Mesenchymal stem cell (in vitro differentiated cells and primary cell): ENCODE data around the gene PHF19.

Source experiments
- DNase-seq: peaks from one replicate; pipeline ENCODE4 v3.0.0-alpha.2; 2013
- H2AFZ ChIP-seq: one replicate; pipeline ENCODE4 v1.6.1; 2013; ENCODE audit warnings: low read depth, mild to moderate bottlenecking, control low read depth, inconsistent platforms, low read length, moderate library complexity
- H2AK5ac ChIP-seq: 2 replicates; pipeline ENCODE4 v1.6.1; 2013; ENCODE audit warnings: low read length, moderate library complexity, mild to moderate bottlenecking, inconsistent platforms; ENCODE audit not compliant: severe bottlenecking
- H2BK120ac ChIP-seq: one replicate; pipeline ENCODE4 v1.6.1; 2013; ENCODE audit warnings: low read depth, mild to moderate bottlenecking, inconsistent platforms, low read length, moderate library complexity
- H2BK12ac ChIP-seq, 2 experiments: one replicate each; pipeline ENCODE4 v1.6.1; 2013; ENCODE audit warnings: inconsistent platforms in 2 of 2, low read length in 2 of 2, mild to moderate bottlenecking in 2 of 2, moderate library complexity in 2 of 2, control low read depth in 1 of 2
- H2BK15ac ChIP-seq: one replicate; pipeline ENCODE4 v1.6.1; 2013; ENCODE audit warnings: mild to moderate bottlenecking, low read depth, inconsistent platforms; ENCODE audit not compliant: poor library complexity, severe bottlenecking
- H2BK5ac ChIP-seq: 2 replicates; pipeline ENCODE4 v1.6.1; 2013; ENCODE audit warnings: low read depth, mild to moderate bottlenecking, low read length, control low read depth, inconsistent platforms; ENCODE audit not compliant: poor library complexity, severe bottlenecking
- H3K14ac ChIP-seq, 2 experiments: one replicate each; pipeline ENCODE4 v1.6.1; 2013; ENCODE audit warnings: inconsistent platforms in 2 of 2, low read length in 2 of 2, control low read depth in 1 of 2, mild to moderate bottlenecking in 1 of 2, moderate library complexity in 1 of 2
- H3K18ac ChIP-seq, 2 experiments: one replicate each; pipeline ENCODE4 v1.6.1; 2013; ENCODE audit warnings: inconsistent platforms in 2 of 2, low read length in 2 of 2, control low read depth in 1 of 2, low read depth in 1 of 2, mild to moderate bottlenecking in 1 of 2
- H3K23ac ChIP-seq, 2 experiments: one replicate each; pipeline ENCODE4 v1.6.1; 2013; ENCODE audit warnings: inconsistent platforms in 2 of 2, low read length in 2 of 2, mild to moderate bottlenecking in 2 of 2, moderate library complexity in 2 of 2, control low read depth in 1 of 2
- H3K27ac ChIP-seq: 2 replicates; pipeline ENCODE4 v1.5.1; 2013; ENCODE audit warnings: mild to moderate bottlenecking, moderate library complexity, low read length, control low read depth, inconsistent platforms; ENCODE audit not compliant: poor library complexity, severe bottlenecking
- H3K27me3 ChIP-seq, 2 experiments: 2 replicates each; pipeline versions ENCODE4 v1.6.1 to v1.7.0; 2013; ENCODE audit warnings: low read length in 2 of 2, mild to moderate bottlenecking in 2 of 2, moderate library complexity in 2 of 2, control low read depth in 1 of 2, inconsistent platforms in 1 of 2; ENCODE audit not compliant: control insufficient read depth in 1 of 2, insufficient read depth in 1 of 2
- H3K36me3 ChIP-seq, 2 experiments: 2 replicates each; pipeline versions ENCODE4 v1.6.1 to v1.7.0; 2013; ENCODE audit warnings: low read length in 2 of 2, control low read depth in 1 of 2, inconsistent platforms in 1 of 2, low read depth in 1 of 2, mild to moderate bottlenecking in 1 of 2; ENCODE audit not compliant: insufficient read depth in 2 of 2, control insufficient read depth in 1 of 2
- H3K4ac ChIP-seq, 2 experiments: one replicate each; pipeline ENCODE4 v1.6.1; 2013; ENCODE audit warnings: inconsistent platforms in 2 of 2, low read length in 2 of 2, mild to moderate bottlenecking in 2 of 2, moderate library complexity in 2 of 2, control low read depth in 1 of 2, low read depth in 1 of 2
- H3K4me1 ChIP-seq: 2 replicates; pipeline ENCODE4 v1.6.1; 2013; ENCODE audit warnings: low read depth, low read length, control low read depth; ENCODE audit not compliant: control insufficient read depth, insufficient read depth
- H3K4me2 ChIP-seq: 2 replicates; pipeline ENCODE4 v1.6.1; 2013; ENCODE audit warnings: low read length, mild to moderate bottlenecking, inconsistent platforms; ENCODE audit not compliant: poor library complexity, severe bottlenecking
- H3K4me3 ChIP-seq, 2 experiments: 2 replicates each; pipeline versions ENCODE4 v1.5.1 to v1.7.0; 2013; ENCODE audit warnings: low read length in 2 of 2, mild to moderate bottlenecking in 2 of 2, control low read depth in 1 of 2, low read depth in 1 of 2; ENCODE audit not compliant: insufficient read depth in 1 of 2
- H3K79me1 ChIP-seq: replicated peaks from 2 replicates; pipeline ENCODE4 v1.6.1; 2013; ENCODE audit warnings: mild to moderate bottlenecking, control low read depth, low read length, inconsistent platforms; ENCODE audit not compliant: poor library complexity, severe bottlenecking
- H3K9ac ChIP-seq: 2 replicates; pipeline ENCODE4 v1.7.0; 2013; ENCODE audit warnings: mild to moderate bottlenecking, low read length, moderate library complexity
- H3K9me3 ChIP-seq: 2 replicates; pipeline ENCODE4 v1.7.0; 2013; ENCODE audit warnings: mild to moderate bottlenecking, low read length; ENCODE audit not compliant: control insufficient read depth
- H4K8ac ChIP-seq: one replicate; pipeline ENCODE4 v1.6.1; 2013; ENCODE audit warnings: inconsistent platforms, mild to moderate bottlenecking, low read length, moderate library complexity
- H4K91ac ChIP-seq: one replicate; pipeline ENCODE4 v1.6.1; 2013; ENCODE audit warnings: mild to moderate bottlenecking, low read length, inconsistent platforms
- WGBS: methylation state at CpG from one replicate; pipeline ENCODE4 v1.1.7; 2013; ENCODE audit warnings: mixed read lengths; 5-methylcytosine and 5-hydroxymethylcytosine counted together

The PHF19 gene

GRCh38 chr9:120869726-120870125 is 7.3 kb downstream of the PHF19 start:
- H3K18ac ChIP-seq = peak overlapping the region in 1 of 2 experiments; percentile 57
- H3K27me3 ChIP-seq = no peaks in the 10 kb centered on the region
- H3K4me1 ChIP-seq = peaks cover 26% of the 10 kb centered on the region
- peaks cover 16 to 29% of the 10 kb centered on the region in 2 experiments for H3K36me3 ChIP-seq
- no peak for DNase-seq
- no peak overlapping the region for H3K27ac ChIP-seq
- peak overlapping the region; percentile 80 for H3K9ac ChIP-seq
- peak overlapping the region in 1 of 2 experiments; percentile 40 for H2BK12ac ChIP-seq
- no peaks in the 10 kb centered on the region for H3K9me3 ChIP-seq
- peak overlapping the region; percentile 47 for H2AK5ac ChIP-seq
- H3K14ac ChIP-seq = no peak overlapping the region
- H3K4me3 ChIP-seq = peak overlapping the region in 1 of 2 experiments; percentile 81
- H2BK120ac ChIP-seq = no peak overlapping the region
- no peak overlapping the region for H3K4me2 ChIP-seq
- H3K4ac ChIP-seq = peak overlapping the region; percentile 42 to 59
- H2BK15ac ChIP-seq = no peak overlapping the region
- H3K23ac ChIP-seq = no peak overlapping the region
- WGBS = 99% methylated on average over 10 of the region's 10 CpGs
- H4K91ac ChIP-seq = peak overlapping the region; percentile 79
- H2AFZ ChIP-seq = no peak overlapping the region
- H3K79me1 ChIP-seq = peaks cover 1% of the 10 kb centered on the region
- peak overlapping the region; percentile 66 for H4K8ac ChIP-seq
- H2BK5ac ChIP-seq = no peak overlapping the region

GRCh38 chr9:120869360-120869687 is 7.7 kb downstream of the PHF19 start:
- peak overlapping the region in 1 of 2 experiments; percentile 73 for H3K4ac ChIP-seq
- WGBS = 51% methylated on average over 8 of the region's 10 CpGs
- H3K4me2 ChIP-seq = peak overlapping the region; percentile 72
- H3K4me1 ChIP-seq = peaks cover 26% of the 10 kb centered on the region
- DNase-seq = no peak
- H3K27ac ChIP-seq = peak overlapping the region; percentile 3
- no peak overlapping the region for H2BK120ac ChIP-seq
- no peak overlapping the region for H2BK5ac ChIP-seq
- H2BK15ac ChIP-seq = peak overlapping the region; percentile 76
- H4K91ac ChIP-seq = peak overlapping the region; percentile 96
- H3K27me3 ChIP-seq = no peaks in the 10 kb centered on the region
- no peak overlapping the region for H3K14ac ChIP-seq
- peak overlapping the region; percentile 80 for H2AFZ ChIP-seq
- no peaks in the 10 kb centered on the region for H3K9me3 ChIP-seq
- H2BK12ac ChIP-seq = peak overlapping the region in 1 of 2 experiments; percentile 40
- H3K79me1 ChIP-seq = peaks cover 1% of the 10 kb centered on the region
- H3K4me3 ChIP-seq = peak overlapping the region; percentile 52 to 81
- H3K18ac ChIP-seq = peak overlapping the region in 1 of 2 experiments; percentile 81
- H3K23ac ChIP-seq = no peak overlapping the region
- peaks cover 15 to 29% of the 10 kb centered on the region in 2 experiments for H3K36me3 ChIP-seq
- H2AK5ac ChIP-seq = no peak overlapping the region
- H4K8ac ChIP-seq = peak overlapping the region; percentile 66
- peak overlapping the region; percentile 80 for H3K9ac ChIP-seq

- Histone ChIP-seq H2BK15ac (peak overlapping the region; percentile 76), H2BK5ac (no peak overlapping the region), H3K4me2 (peak overlapping the region; percentile 72), H2AK5ac (no peak overlapping the region), H4K8ac (peak overlapping the region; percentile 78), H2AFZ (peak overlapping the region; percentile 80), H3K9me3 (no peaks in the 10 kb centered on the region), H3K4ac (peak overlapping the region; percentile 30 to 75), H2BK120ac (peak overlapping the region; percentile 54), H3K79me1 (peaks cover 1% of the 10 kb centered on the region), H3K4me1 (peaks cover 22% of the 10 kb centered on the region), H2BK12ac (no peak overlapping the region), H3K27me3 (no peaks in the 10 kb centered on the region), H3K4me3 (peak overlapping the region; percentile 52 to 81), H3K9ac (peak overlapping the region; percentile 80), H3K18ac (peak overlapping the region; percentile 81 to 82), H4K91ac (peak overlapping the region; percentile 96), H3K36me3 (peaks cover 14 to 32% of the 10 kb centered on the region in 2 experiments), H3K14ac (no peak overlapping the region), H3K27ac (peak overlapping the region; percentile 3), H3K23ac (no peak overlapping the region)
- peak; percentile 91 for DNase-seq
- WGBS = 12% methylated on average over 38 of the region's 52 CpGs
Observed at GRCh38 chr9:120868676-120869359, 8.2 kb downstream of the PHF19 start.

GRCh38 chr9:120868339-120868675 is 8.7 kb downstream of the PHF19 start:
- Histone ChIP-seq H3K27ac (peak overlapping the region; percentile 33), H3K4ac (peak overlapping the region; percentile 30 to 75), H3K14ac (no peak overlapping the region), H3K4me1 (peaks cover 16% of the 10 kb centered on the region), H3K9ac (peak overlapping the region; percentile 60), H2BK5ac (no peak overlapping the region), H4K91ac (peak overlapping the region; percentile 59), H3K4me2 (peak overlapping the region; percentile 61), H3K23ac (no peak overlapping the region), H4K8ac (peak overlapping the region; percentile 78), H3K4me3 (peak overlapping the region; percentile 46 to 63), H3K18ac (peak overlapping the region; percentile 16 to 85), H2BK12ac (no peak overlapping the region), H3K79me1 (peaks cover 1% of the 10 kb centered on the region), H3K27me3 (no peaks in the 10 kb centered on the region), H2AK5ac (no peak overlapping the region), H3K9me3 (no peaks in the 10 kb centered on the region), H2BK120ac (peak overlapping the region; percentile 54), H2AFZ (peak overlapping the region; percentile 58), H2BK15ac (no peak overlapping the region), H3K36me3 (peaks cover 14 to 37% of the 10 kb centered on the region in 2 experiments)
- DNase-seq = peak; percentile 81
- WGBS = 41% methylated on average over 11 of the region's 11 CpGs
